Measurements from ENCODE around the gene TOR1AIP2. TPM values are rescaled to one million over a fixed set of nuclear protein-coding genes. Genes with fewer than 3 reads are reported as not detected.
"Not testable (repeated sequence)": the region's sequence is repeated elsewhere in the genome, so short reads cannot be mapped to it uniquely, and the experiment has no call there.

Gene TOR1AIP2
- total and polyA plus RNA-seq, 4 experiments from 2014 or later: 7.2 to 52.8 (median 32.0) TPM

GRCh38 chr1:179853102-179853501, 24.5 kb downstream of the TOR1AIP2 start:
- no peak overlapping the region for H3K27ac ChIP-seq (ENCODE audit: low read depth, low read length)
- H3K27me3 Mint-ChIP-seq: no peaks in the 10 kb centered on the region
- H3K9me3 Mint-ChIP-seq: no peaks in the 10 kb centered on the region
- intact Hi-C loops (cut with micrococcal nuclease): no loop called here
- H3K36me3 Mint-ChIP-seq: peaks cover 49 to 66% of the 10 kb centered on the region in 2 donors
- POLR2A ChIA-PET (ENCODE audit: partially characterized antibody): no interaction called here
- no peak overlapping the region for H3K4me3 Mint-ChIP-seq
- H3K36me3 ChIP-seq (ENCODE audit: insufficient read depth, low read length): peaks cover 7% of the 10 kb centered on the region
- no peaks in the 10 kb centered on the region for H3K9me3 ChIP-seq (ENCODE audit: control insufficient read depth in 1 of 2, low read length in 2 of 2)
- DNase-seq: no peak
- H3K4me1 Mint-ChIP-seq: peaks cover 0 to 3% (median 3%) of the 10 kb centered on the region in 4 donors
- no peaks in the 10 kb centered on the region for H3K4me1 ChIP-seq (ENCODE audit: insufficient read depth, low read length)
- CTCF ChIA-PET (ENCODE audit: partially characterized antibody): interaction anchor here (1.2 to 2.7 kb wide), 4 partner anchors 14 to 43 kb away, joined by 3 to 16 read pairs (median 8); no protein-coding TSS in a partner anchor
- H3K27ac Mint-ChIP-seq: no peak overlapping the region
- H3K27me3 ChIP-seq (ENCODE audit: insufficient read depth, low read length): no peaks in the 10 kb centered on the region
- no peak overlapping the region for H3K4me3 ChIP-seq (ENCODE audit: low read length in 2 of 2)

GRCh38 chr1:179848233-179848632, 29.4 kb downstream of the TOR1AIP2 start:
- H3K9me3 ChIP-seq (ENCODE audit: control insufficient read depth in 1 of 2, low read length in 2 of 2): no peaks in the 10 kb centered on the region
- H3K4me1 ChIP-seq (ENCODE audit: insufficient read depth, low read length): no peaks in the 10 kb centered on the region
- no peak overlapping the region for H3K4me3 Mint-ChIP-seq
- H3K27me3 Mint-ChIP-seq: no peaks in the 10 kb centered on the region
- H3K27me3 ChIP-seq (ENCODE audit: insufficient read depth, low read length): no peaks in the 10 kb centered on the region
- peaks cover 39 to 62% of the 10 kb centered on the region in 2 donors for H3K36me3 Mint-ChIP-seq
- intact Hi-C loops (cut with micrococcal nuclease): no loop called here
- no peak for DNase-seq
- no peaks in the 10 kb centered on the region for H3K9me3 Mint-ChIP-seq
- H3K27ac ChIP-seq (ENCODE audit: low read depth, low read length): no peak overlapping the region
- peaks cover 14% of the 10 kb centered on the region for H3K36me3 ChIP-seq (ENCODE audit: insufficient read depth, low read length)
- CTCF ChIA-PET (ENCODE audit: partially characterized antibody): interaction anchor here (1.3 kb wide), 1 partner anchor 33 kb away, joined by 7 read pairs; no protein-coding TSS in a partner anchor
- peaks cover 0 to 9% (median 8%) of the 10 kb centered on the region in 4 donors for H3K4me1 Mint-ChIP-seq
- POLR2A ChIA-PET (ENCODE audit: partially characterized antibody): no interaction called here
- no peak overlapping the region for H3K27ac Mint-ChIP-seq
- no peak overlapping the region for H3K4me3 ChIP-seq (ENCODE audit: low read length in 2 of 2)

- H3K36me3 ChIP-seq (ENCODE audit: insufficient read depth, low read length): no peaks in the 10 kb centered on the region
- no peaks in the 10 kb centered on the region for H3K27me3 Mint-ChIP-seq
- no peaks in the 10 kb centered on the region for H3K9me3 ChIP-seq (ENCODE audit: control insufficient read depth in 1 of 2, low read length in 2 of 2)
- H3K4me1 ChIP-seq (ENCODE audit: insufficient read depth, low read length): no peaks in the 10 kb centered on the region
- peaks cover 20 to 21% of the 10 kb centered on the region in 2 donors for H3K36me3 Mint-ChIP-seq
- H3K4me1 Mint-ChIP-seq: peaks cover 0 to 6% (median 5%) of the 10 kb centered on the region in 4 donors
- H3K27ac Mint-ChIP-seq: no peak overlapping the region
- H3K9me3 Mint-ChIP-seq: no peaks in the 10 kb centered on the region
- H3K27me3 ChIP-seq (ENCODE audit: insufficient read depth, low read length): no peaks in the 10 kb centered on the region
- no peak for DNase-seq
- intact Hi-C loops (cut with micrococcal nuclease): no loop called here
- CTCF ChIA-PET (ENCODE audit: partially characterized antibody): interaction anchor here (5.3 kb wide), 1 partner anchor 30 kb away, joined by 22 read pairs; no protein-coding TSS in a partner anchor
- no peak overlapping the region for H3K4me3 Mint-ChIP-seq
- POLR2A ChIA-PET (ENCODE audit: partially characterized antibody): no interaction called here
- H3K4me3 ChIP-seq (ENCODE audit: low read length in 2 of 2): no peak overlapping the region
- no peak overlapping the region for H3K27ac ChIP-seq (ENCODE audit: low read depth, low read length)
Observed at GRCh38 chr1:179840107-179840506, 37.5 kb downstream of the TOR1AIP2 start.

- H3K27me3 ChIP-seq (ENCODE audit: insufficient read depth, low read length); H3K27ac Mint-ChIP-seq; POLR2A ChIA-PET (ENCODE audit: partially characterized antibody); DNase-seq; H3K27me3 Mint-ChIP-seq; intact Hi-C loops (cut with micrococcal nuclease); H3K4me3 Mint-ChIP-seq; H3K9me3 ChIP-seq (ENCODE audit: control insufficient read depth in 1 of 2, low read length in 2 of 2); H3K4me1 ChIP-seq (ENCODE audit: insufficient read depth, low read length); H3K4me3 ChIP-seq (ENCODE audit: low read length in 2 of 2); H3K36me3 ChIP-seq (ENCODE audit: insufficient read depth, low read length); H3K27ac ChIP-seq (ENCODE audit: low read depth, low read length); H3K9me3 Mint-ChIP-seq: not testable (repeated sequence)
- Mint-ChIP-seq H3K4me1 (peaks cover 7 to 14% (median 12%) of the 10 kb centered on the region in 4 donors), H3K36me3 (peaks cover 13% of the 10 kb centered on the region in 2 donors)
- CTCF ChIA-PET (ENCODE audit: partially characterized antibody): interaction anchor here (0.9 to 4.6 kb wide), 2 partner anchors 23 to 131 kb away, joined by 3 to 33 read pairs; no protein-coding TSS in a partner anchor
Observed at GRCh38 chr1:179836686-179837445, 40.7 kb downstream of the TOR1AIP2 start.

- intact Hi-C loops (cut with micrococcal nuclease): loop anchor here (1.0 to 5.0 kb wide), 2 partner anchors 18 to 45 kb away; partner anchors contain the start of gene TOR1AIP2
- peak overlapping the region; percentile 61 to 94 (median 87) for H3K27ac Mint-ChIP-seq
- H3K4me1 ChIP-seq (ENCODE audit: insufficient read depth, low read length): peaks cover 22% of the 10 kb centered on the region
- H3K9me3 ChIP-seq (ENCODE audit: control insufficient read depth in 1 of 2, low read length in 2 of 2): no peaks in the 10 kb centered on the region
- H3K4me3 ChIP-seq (ENCODE audit: low read length in 2 of 2): peak overlapping the region in 1 of 2 donors; percentile 13
- H3K36me3 ChIP-seq (ENCODE audit: insufficient read depth, low read length): no peaks in the 10 kb centered on the region
- POLR2A ChIA-PET (ENCODE audit: partially characterized antibody): interaction anchor here (1.0 to 3.0 kb wide), 3 partner anchors 15 to 50 kb away, joined by 3 to 22 read pairs (median 12); partner anchors contain the start of gene TOR1AIP1
- H3K36me3 Mint-ChIP-seq: peaks cover 4 to 5% of the 10 kb centered on the region in 2 donors
- peak overlapping the region; percentile 50 to 81 (median 76) for H3K4me3 Mint-ChIP-seq
- H3K4me1 Mint-ChIP-seq: peaks cover 21 to 38% (median 25%) of the 10 kb centered on the region in 4 donors
- peak overlapping the region; percentile 29 for H3K27ac ChIP-seq (ENCODE audit: low read depth, low read length)
- CTCF ChIA-PET (ENCODE audit: partially characterized antibody): interaction anchor here (0.5 to 5.5 kb wide), 7 partner anchors 13 to 547 kb away, joined by 3 to 59 read pairs (median 4); no protein-coding TSS in a partner anchor
- H3K9me3 Mint-ChIP-seq: no peaks in the 10 kb centered on the region
- peak in 4 of 5 donors; percentile 53 to 66 (median 63) for DNase-seq
- H3K27me3 Mint-ChIP-seq: no peaks in the 10 kb centered on the region
- H3K27me3 ChIP-seq (ENCODE audit: insufficient read depth, low read length): no peaks in the 10 kb centered on the region
Observed at GRCh38 chr1:179831852-179832699, 45.5 kb downstream of the TOR1AIP2 start.

- H3K27ac Mint-ChIP-seq: peak overlapping the region; percentile 61 to 94 (median 87)
- H3K27me3 ChIP-seq (ENCODE audit: insufficient read depth, low read length): no peaks in the 10 kb centered on the region
- H3K9me3 Mint-ChIP-seq: no peaks in the 10 kb centered on the region
- H3K9me3 ChIP-seq (ENCODE audit: control insufficient read depth in 1 of 2, low read length in 2 of 2): no peaks in the 10 kb centered on the region
- H3K36me3 Mint-ChIP-seq: peaks cover 4% of the 10 kb centered on the region in 2 donors
- H3K4me3 Mint-ChIP-seq: peak overlapping the region; percentile 8 to 81 (median 76)
- H3K27me3 Mint-ChIP-seq: no peaks in the 10 kb centered on the region
- no peaks in the 10 kb centered on the region for H3K36me3 ChIP-seq (ENCODE audit: insufficient read depth, low read length)
- H3K4me1 ChIP-seq (ENCODE audit: insufficient read depth, low read length): peaks cover 22% of the 10 kb centered on the region
- ChIA-PET CTCF (ENCODE audit: partially characterized antibody) (interaction anchor here (0.5 to 5.5 kb wide), 5 partner anchors 12 to 125 kb away, joined by 3 to 59 read pairs (median 5); no protein-coding TSS in a partner anchor), POLR2A (ENCODE audit: partially characterized antibody) (interaction anchor here (1.0 to 3.0 kb wide), 4 partner anchors 14 to 123 kb away, joined by 3 to 22 read pairs (median 8); partner anchors contain the start of genes CEP350 and TOR1AIP1)
- intact Hi-C loops (cut with micrococcal nuclease): loop anchor here (5.0 kb wide), 1 partner anchor 46 kb away; the partner anchor contains the start of gene TOR1AIP2
- H3K27ac ChIP-seq (ENCODE audit: low read depth, low read length): peak overlapping the region; percentile 29
- peaks cover 21 to 38% (median 25%) of the 10 kb centered on the region in 4 donors for H3K4me1 Mint-ChIP-seq
- DNase-seq: no peak
- H3K4me3 ChIP-seq (ENCODE audit: low read length in 2 of 2): peak overlapping the region in 1 of 2 donors; percentile 13
Observed at GRCh38 chr1:179831225-179831624, 46.4 kb downstream of the TOR1AIP2 start.

All from CD4-positive, alpha-beta memory T cell (primary cell).